SU-DHL-6 (cell line): ENCODE measurements around the gene IL17RC.

Source experiments
- EZH2phosphoT487 ChIP-seq: fragments of 200-600 bp; sonication (generic), shearing (Covaris generic); conservative IDR thresholded peaks from 2 replicates; pipeline ENCODE4 v1.6.1; 2018; ENCODE audit warnings: mild to moderate bottlenecking, antibody characterized with exemption, low read length, moderate library complexity, mixed read lengths
- TF ChIP-seq, protein P1 (sequence below): fragments of 200-600 bp; sonication (generic); IDR thresholded peaks from one replicate; pipeline ENCODE4 v1.5.1; 2017; ENCODE audit warnings: antibody characterized with exemption, mild to moderate bottlenecking, low read length, moderate library complexity; ENCODE audit not compliant: insufficient read depth, poor library complexity, severe bottlenecking

DNA sequence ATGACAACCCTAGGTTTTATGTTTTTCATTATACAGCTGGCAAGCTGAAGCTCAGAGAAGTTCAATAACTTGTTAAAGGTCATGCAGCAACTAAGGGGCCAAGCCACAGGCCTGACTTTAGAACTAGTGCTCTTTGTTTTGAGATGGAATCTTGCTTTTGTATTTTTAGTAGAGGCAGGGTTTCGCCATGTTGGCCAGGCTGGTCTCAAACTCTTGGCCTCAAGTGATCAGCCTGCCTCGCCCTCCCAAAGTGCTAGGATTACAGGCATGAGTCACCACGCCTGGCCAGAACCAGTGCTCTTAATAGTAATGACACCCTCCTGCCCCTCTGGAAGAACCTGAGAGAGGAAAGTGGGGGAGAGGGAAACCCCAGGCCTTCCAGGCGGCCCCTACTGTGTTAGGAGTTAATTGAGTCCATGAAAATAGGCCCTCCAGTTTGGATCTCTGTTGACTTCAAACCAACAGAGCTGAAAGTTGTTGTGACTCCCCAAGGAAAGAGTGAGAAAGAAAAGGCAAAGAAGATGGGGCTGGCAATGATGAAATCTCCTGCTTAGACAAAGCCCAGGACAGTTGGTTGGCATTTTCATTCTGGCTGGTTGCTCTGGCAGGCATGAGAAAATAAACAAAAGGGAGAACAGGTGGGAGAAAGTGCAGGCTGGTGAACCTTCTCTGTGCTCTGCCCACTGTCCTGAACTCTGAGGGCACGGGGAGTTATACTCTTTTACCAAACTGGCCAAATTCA lies 38.9 kb downstream of the IL17RC start:
- TF ChIP-seq, protein P1, sequence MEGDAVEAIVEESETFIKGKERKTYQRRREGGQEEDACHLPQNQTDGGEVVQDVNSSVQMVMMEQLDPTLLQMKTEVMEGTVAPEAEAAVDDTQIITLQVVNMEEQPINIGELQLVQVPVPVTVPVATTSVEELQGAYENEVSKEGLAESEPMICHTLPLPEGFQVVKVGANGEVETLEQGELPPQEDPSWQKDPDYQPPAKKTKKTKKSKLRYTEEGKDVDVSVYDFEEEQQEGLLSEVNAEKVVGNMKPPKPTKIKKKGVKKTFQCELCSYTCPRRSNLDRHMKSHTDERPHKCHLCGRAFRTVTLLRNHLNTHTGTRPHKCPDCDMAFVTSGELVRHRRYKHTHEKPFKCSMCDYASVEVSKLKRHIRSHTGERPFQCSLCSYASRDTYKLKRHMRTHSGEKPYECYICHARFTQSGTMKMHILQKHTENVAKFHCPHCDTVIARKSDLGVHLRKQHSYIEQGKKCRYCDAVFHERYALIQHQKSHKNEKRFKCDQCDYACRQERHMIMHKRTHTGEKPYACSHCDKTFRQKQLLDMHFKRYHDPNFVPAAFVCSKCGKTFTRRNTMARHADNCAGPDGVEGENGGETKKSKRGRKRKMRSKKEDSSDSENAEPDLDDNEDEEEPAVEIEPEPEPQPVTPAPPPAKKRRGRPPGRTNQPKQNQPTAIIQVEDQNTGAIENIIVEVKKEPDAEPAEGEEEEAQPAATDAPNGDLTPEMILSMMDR = no peak
- no peak for TF ChIP-seq EZH2phosphoT487
